HG02885 (cell line): Measurements from ENCODE around the gene CKMT1A.
A peak's percentile ranks its signal among the peaks of the same experiment; 100 is the strongest.

Source experiments
- ATAC-seq: cut with Tn5 transposase; IDR thresholded peaks from one replicate; pipeline ENCODE4 v1.9.1; 2021; ENCODE audit warnings: mild to moderate bottlenecking; ENCODE audit not compliant: unreplicated experiment, poor library complexity

The CKMT1A gene

DNA sequence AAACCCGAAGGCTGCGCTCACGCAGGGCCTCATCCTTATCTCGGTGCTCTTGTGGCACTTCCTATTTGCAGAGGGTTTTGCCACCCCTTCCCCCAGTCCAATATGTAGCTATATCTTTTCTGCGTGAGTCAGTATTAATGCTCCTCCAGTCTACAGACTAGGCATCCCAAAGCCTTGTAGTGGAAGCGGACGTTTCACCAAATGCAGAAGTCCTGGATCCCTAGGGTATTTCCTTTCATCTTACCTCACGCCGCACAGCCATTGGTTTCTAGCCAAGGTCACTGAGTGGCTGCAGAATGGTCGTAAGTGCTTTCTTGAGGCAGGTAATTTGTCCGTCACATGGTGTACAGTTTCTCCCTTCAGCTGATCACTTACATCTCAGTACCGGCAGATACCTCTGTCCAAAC lies 53.2 kb downstream of the CKMT1A start:
- ATAC-seq, result peak; percentile 13

- no peak for ATAC-seq
Observed at GRCh38 chr15:43748376-43748775, 54.7 kb downstream of the CKMT1A start.
